Erythroblast (primary cell): Measurements from ENCODE around the gene UNC79.
"Not testable (repeated sequence)": the region's sequence is repeated elsewhere in the genome, so short reads cannot be mapped to it uniquely, and the experiment has no call there.

Experiments used
- DNase-seq, 2 experiments: peaks; one replicate each; lab custom pipeline; 2025; lab: John Stamatoyannopoulos, UW
- GATA1 ChIP-seq: IDR thresholded peaks from 2 replicates; pipeline ENCODE4 v1.6.1; 2011; ENCODE audit warnings: low read depth, mild to moderate bottlenecking, control low read depth, low read length, moderate library complexity
- POLR2A ChIP-seq: IDR thresholded peaks from 2 replicates; pipeline ENCODE4 v1.6.1; 2011; ENCODE audit warnings: mild to moderate bottlenecking, low read length

UNC79 gene

GRCh38 chr14:93462479-93462878 lies 31.7 kb downstream of the UNC79 start:
- DNase-seq, result no peak
- TF ChIP-seq GATA1 (no peak), POLR2A (no peak)

GRCh38 chr14:93464271-93464670 lies 33.5 kb downstream of the UNC79 start:
- DNase-seq, result peak; percentile 8 to 33
- TF ChIP-seq GATA1 (no peak), POLR2A (no peak)

GRCh38 chr14:93475471-93475870 lies 44.7 kb downstream of the UNC79 start:
- DNase-seq, result no peak
- TF ChIP-seq POLR2A, result no peak
- no peak for TF ChIP-seq GATA1

GRCh38 chr14:93476305-93476704 lies 45.6 kb downstream of the UNC79 start:
- DNase-seq, result no peak
- TF ChIP-seq GATA1, result no peak
- TF ChIP-seq POLR2A, result no peak

GRCh38 chr14:93479074-93479473 lies 48.3 kb downstream of the UNC79 start:
- DNase-seq, result not testable (repeated sequence)

DNA sequence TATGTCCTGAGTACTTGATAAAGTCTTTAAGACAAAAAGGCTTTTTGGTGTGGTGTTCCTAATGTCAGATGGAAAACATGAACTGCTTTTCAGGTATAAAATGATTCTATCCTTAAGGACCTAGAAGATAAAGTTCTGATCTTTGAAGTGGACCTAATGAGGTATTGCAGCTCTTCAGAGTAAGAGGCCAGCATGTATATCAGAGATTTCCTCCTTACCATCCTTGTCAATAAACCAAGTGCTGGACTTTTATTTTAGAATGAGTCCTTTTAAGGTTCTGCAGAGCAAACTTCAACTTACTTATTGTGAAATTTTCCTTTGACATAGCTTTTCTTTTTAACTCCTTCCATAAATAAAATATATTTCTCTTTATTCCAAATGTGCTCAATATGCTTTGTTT lies 50.1 kb downstream of the UNC79 start:
- no peak for TF ChIP-seq POLR2A
- TF ChIP-seq GATA1, result no peak
- DNase-seq, result no peak

DNA sequence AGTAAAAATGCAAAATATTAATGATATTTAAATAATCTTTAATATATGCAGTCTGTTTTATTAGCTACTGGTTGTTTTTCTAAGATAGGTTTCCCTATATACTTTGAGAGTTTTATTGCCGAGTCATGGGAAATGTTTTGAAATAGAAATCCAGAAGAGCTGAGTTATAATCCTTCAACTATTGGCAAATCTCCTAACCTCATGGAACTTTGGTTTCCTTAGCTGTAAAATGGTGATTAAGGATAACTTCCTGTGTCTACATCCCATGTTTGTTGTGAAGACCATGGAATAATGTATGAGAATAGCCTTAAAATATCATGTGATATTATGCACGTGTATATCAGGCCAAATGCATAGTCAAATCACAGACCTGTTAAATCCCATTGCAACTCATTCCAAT lies 51.0 kb downstream of the UNC79 start:
- TF ChIP-seq GATA1 (no peak), POLR2A (no peak)
- no peak for DNase-seq

GRCh38 chr14:93490001-93490400 lies 59.3 kb downstream of the UNC79 start:
- no peak for TF ChIP-seq POLR2A
- TF ChIP-seq GATA1, result no peak
- no peak for DNase-seq

DNA sequence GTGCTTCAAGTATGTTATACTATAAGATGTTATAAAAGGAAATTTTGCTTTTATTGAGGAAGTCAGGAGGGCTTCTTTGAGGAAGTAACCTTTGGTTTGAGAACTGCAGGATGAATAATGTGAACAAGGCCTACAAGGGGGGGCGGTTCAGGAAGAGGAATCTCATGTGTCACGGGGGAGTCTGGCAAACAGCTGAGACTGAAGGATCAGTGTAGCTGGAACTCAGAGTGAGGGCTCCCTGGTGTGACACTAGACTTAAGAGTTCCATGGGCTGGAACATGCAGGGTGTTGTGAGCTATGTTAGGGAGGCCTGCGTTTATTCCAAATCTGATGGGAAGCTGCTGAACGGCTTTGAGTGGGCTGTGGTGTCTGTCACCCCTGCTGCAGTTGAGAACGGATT lies 62.3 kb downstream of the UNC79 start:
- no peak for TF ChIP-seq POLR2A
- TF ChIP-seq GATA1, result no peak
- no peak for DNase-seq

DNA sequence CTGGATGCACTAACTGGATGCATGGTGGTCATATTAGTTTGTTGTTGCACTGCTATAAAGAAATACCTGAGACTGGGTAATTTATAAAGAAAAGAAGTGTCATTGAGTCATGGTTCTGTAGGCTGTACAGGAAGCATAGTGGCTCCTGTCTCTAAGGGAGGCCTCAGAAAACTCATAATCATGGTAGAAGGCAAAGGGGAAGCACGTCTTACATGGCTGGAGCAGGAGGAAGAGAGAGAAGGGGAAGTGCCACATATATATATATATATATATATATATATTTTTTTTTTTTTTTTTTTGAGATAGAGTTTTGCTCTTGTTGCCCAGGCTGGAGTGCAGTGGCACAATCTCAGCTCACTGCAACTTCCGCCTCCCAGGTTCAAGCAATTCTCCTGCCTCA lies 62.9 kb downstream of the UNC79 start:
- not testable (repeated sequence) for DNase-seq

GRCh38 chr14:93496856-93497741 lies 66.4 kb downstream of the UNC79 start:
- DNase-seq, result no peak
- no peak for TF ChIP-seq POLR2A
- TF ChIP-seq GATA1, result no peak

DNA sequence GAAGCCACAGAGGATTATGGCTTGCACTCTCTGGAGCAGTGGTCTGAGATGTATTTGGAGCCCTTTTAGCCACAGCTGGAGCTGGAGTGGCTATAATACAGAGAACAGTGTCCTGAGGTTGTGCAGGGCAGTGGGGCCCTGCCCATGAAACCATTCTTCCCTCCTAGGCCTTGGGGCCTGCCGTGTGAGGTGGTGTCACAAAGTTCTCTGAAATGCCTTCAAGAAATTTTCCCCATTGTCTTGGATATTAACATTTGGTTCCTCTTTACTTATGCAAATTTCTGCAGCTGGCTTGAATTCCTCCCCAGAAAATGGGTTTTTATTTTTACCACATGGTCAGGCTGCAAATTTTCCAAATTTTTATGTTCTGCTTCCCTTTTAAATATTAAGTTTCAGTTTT lies 79.3 kb downstream of the UNC79 start:
- DNase-seq, result no peak
- no peak for TF ChIP-seq POLR2A
- TF ChIP-seq GATA1, result no peak

DNA sequence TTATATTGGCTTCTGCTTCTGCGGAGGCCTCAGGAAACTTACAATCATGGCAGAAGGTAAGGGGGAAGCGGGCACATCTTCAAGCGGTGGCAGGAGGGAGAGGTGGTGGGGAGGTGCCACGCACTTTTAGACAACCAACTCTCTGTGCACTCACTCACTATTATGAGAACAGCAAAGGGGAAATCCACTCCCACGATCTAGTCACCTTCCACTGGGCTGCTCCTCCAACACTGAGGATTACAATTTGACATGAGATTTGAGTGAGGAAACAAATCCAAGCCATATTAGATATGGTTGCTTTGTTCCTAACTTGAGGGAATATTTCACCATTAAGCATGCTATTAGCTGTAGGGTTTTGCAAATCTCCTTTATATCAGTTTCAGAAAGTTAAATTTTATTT lies 80.3 kb downstream of the UNC79 start:
- DNase-seq, result no peak
- no peak for TF ChIP-seq GATA1
- no peak for TF ChIP-seq POLR2A

- DNase-seq, result peak; percentile 2 to 4
- TF ChIP-seq POLR2A (no peak), GATA1 (no peak)
Measured at GRCh38 chr14:93520053-93520607, 89.4 kb downstream of the UNC79 start.

GRCh38 chr14:93522221-93522620 lies 91.5 kb downstream of the UNC79 start:
- TF ChIP-seq POLR2A, result no peak
- no peak for TF ChIP-seq GATA1

GRCh38 chr14:93525216-93525615 lies 94.5 kb downstream of the UNC79 start:
- not testable (repeated sequence) for DNase-seq

More at GRCh38 chr14:93522221-93522620, 91.5 kb downstream of the UNC79 start:
- DNase-seq, result no peak
